Mucosa of rectum (tissue), 2 donors: ENCODE measurements around the gene GLRA2.

Experiments
- H3K27ac ChIP-seq, 2 donors: one replicate each; pipeline ENCODE4 v1.7.0; 2013; ENCODE audit warnings: inconsistent platforms in 2 of 2, low read depth in 2 of 2, low read length in 2 of 2
- H3K27me3 ChIP-seq, 2 donors: one replicate each; pipeline ENCODE4 v1.7.0; 2013; ENCODE audit warnings: low read length in 2 of 2; ENCODE audit not compliant: control insufficient read depth in 2 of 2, insufficient read depth in 2 of 2
- H3K36me3 ChIP-seq, 2 donors: one replicate each; pipeline ENCODE4 v1.7.0; 2013; ENCODE audit warnings: low read length in 2 of 2; ENCODE audit not compliant: control insufficient read depth in 2 of 2, insufficient read depth in 2 of 2
- H3K4me1 ChIP-seq, 2 donors: one replicate each; pipeline ENCODE4 v1.7.0; 2013; ENCODE audit warnings: low read length in 2 of 2, mild to moderate bottlenecking in 1 of 2; ENCODE audit not compliant: control insufficient read depth in 2 of 2, insufficient read depth in 2 of 2
- H3K4me3 ChIP-seq, 2 donors: one replicate each; pipeline ENCODE4 v1.7.0; 2013; ENCODE audit warnings: low read length in 2 of 2
- H3K9ac ChIP-seq, 2 donors: one replicate each; pipeline ENCODE4 v1.7.0; 2013; ENCODE audit warnings: low read length in 2 of 2, low read depth in 1 of 2, mild to moderate bottlenecking in 1 of 2
- H3K9me3 ChIP-seq, 2 donors: one replicate each; pipeline ENCODE4 v1.7.0; 2013; ENCODE audit warnings: low read length in 2 of 2; ENCODE audit not compliant: control insufficient read depth in 2 of 2
- donor health status: healthy.
- donor health status: Normal muscosa, but diverticular disease.

Gene GLRA2

DNA sequence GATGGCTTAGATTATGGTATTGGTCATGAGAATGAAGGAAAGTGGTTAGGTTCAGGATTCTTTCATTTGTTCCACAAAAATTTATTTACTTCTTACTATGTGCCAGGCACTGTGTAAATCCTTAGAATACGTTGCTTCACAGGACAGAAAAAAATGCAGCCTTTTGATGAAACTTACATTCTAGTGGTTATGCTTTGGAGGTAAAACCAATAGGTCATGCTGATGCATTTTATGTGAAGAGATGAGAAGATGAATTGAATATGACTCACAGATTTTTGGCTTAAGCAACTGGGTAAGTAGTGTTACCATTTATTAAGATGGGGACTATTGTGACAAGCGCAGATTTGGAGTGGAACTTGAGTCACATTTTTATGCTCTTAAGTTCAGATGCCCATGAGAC lies 165.3 kb downstream of the GLRA2 start:
- Histone ChIP-seq H3K27ac (no peak overlapping the region), H3K9ac (no peak overlapping the region), H3K9me3 (no peaks in the 10 kb centered on the region), H3K27me3 (no peaks in the 10 kb centered on the region), H3K4me1 (no peaks in the 10 kb centered on the region), H3K36me3 (no peaks in the 10 kb centered on the region), H3K4me3 (no peak overlapping the region)

DNA sequence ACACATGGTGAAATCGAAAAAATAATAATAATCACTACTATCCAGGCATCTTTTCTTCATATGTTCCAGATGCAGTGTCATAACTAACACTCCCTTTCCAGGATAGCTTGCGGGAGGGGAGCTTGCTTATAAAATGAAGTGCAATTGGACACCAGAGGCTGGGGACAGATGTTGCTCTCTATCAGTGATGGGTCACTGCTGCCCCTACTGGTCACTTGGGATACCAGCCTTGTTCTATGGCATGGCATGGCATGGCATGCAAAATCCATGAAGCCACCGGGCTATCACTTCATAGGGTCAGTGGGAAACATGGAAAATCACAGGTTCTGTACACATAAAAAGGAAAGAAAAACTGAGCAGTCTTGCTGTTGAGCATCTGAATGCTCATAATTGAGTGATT lies 168.1 kb downstream of the GLRA2 start:
- Histone ChIP-seq H3K36me3 (no peaks in the 10 kb centered on the region), H3K27ac (no peak overlapping the region), H3K4me3 (no peak overlapping the region), H3K4me1 (no peaks in the 10 kb centered on the region), H3K9me3 (no peaks in the 10 kb centered on the region), H3K9ac (no peak overlapping the region), H3K27me3 (no peaks in the 10 kb centered on the region)

DNA sequence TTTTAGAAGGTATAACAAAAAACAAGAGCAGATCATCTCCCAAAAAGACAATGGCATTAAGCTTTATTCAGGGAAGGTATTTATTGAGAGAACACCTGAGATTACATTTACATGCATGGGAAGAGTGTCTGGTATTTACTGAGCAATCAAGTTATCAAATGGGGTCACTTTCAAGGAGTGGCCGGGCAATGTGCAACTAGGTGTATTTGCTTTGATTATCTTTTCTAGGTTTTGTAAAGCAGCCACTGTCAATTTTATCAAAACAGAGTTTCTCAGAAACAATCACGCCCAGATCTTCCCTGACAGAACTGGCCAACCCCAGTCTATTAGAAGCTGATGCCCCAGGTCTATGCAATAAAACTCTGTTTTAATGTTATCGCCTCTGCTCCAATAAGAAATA lies 169.5 kb downstream of the GLRA2 start:
- no peak overlapping the region for H3K27ac ChIP-seq
- H3K36me3 ChIP-seq: no peaks in the 10 kb centered on the region
- H3K9ac ChIP-seq: no peak overlapping the region
- H3K4me3 ChIP-seq: no peak overlapping the region
- H3K27me3 ChIP-seq: no peaks in the 10 kb centered on the region
- H3K4me1 ChIP-seq: no peaks in the 10 kb centered on the region
- H3K9me3 ChIP-seq: no peaks in the 10 kb centered on the region

DNA sequence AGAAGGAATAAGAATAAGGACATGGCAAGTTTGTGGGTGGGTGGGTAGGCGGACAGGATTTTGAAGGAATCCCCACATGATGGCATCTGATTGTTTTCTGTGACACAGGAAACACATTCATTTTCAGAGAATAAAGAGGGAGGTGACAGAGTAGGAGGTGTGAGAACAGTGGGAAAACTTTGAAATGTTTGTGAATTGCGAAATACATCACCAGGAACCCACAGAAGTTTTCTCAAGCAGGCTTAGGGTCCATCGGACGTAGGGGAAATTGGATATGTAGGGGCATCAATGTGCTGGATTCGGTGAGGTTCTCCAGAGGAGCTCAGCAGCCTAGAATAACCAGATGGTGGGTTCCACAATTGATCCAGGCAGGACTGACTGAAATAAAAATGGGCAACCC lies 171.6 kb downstream of the GLRA2 start:
- H3K9ac ChIP-seq: no peak overlapping the region
- H3K4me3 ChIP-seq: no peak overlapping the region
- no peaks in the 10 kb centered on the region for H3K4me1 ChIP-seq
- H3K27ac ChIP-seq: no peak overlapping the region
- no peaks in the 10 kb centered on the region for H3K9me3 ChIP-seq
- no peaks in the 10 kb centered on the region for H3K36me3 ChIP-seq
- H3K27me3 ChIP-seq: no peaks in the 10 kb centered on the region

DNA sequence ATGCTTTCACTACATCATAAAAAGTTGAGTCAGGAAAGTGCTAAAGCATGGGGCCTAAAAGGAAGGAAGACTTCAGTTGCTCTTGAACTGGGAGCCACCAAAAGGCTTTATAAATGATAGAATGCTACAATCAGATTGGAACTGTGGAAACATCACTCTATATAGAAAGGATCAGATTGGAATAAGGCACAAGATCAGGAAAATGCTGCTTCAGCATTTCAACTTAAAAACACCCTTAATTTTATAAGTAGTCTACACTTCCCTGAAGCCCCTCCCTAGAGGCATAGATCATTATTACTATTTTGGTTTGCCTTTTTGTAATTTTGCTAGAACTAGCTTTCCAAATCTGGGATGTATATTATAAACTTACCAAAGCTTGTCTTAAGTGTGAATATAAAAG lies 172.8 kb downstream of the GLRA2 start:
- no peaks in the 10 kb centered on the region for H3K27me3 ChIP-seq
- H3K9ac ChIP-seq: no peak overlapping the region
- H3K27ac ChIP-seq: no peak overlapping the region
- H3K9me3 ChIP-seq: no peaks in the 10 kb centered on the region
- H3K36me3 ChIP-seq: no peaks in the 10 kb centered on the region
- H3K4me1 ChIP-seq: no peaks in the 10 kb centered on the region
- H3K4me3 ChIP-seq: no peak overlapping the region

DNA sequence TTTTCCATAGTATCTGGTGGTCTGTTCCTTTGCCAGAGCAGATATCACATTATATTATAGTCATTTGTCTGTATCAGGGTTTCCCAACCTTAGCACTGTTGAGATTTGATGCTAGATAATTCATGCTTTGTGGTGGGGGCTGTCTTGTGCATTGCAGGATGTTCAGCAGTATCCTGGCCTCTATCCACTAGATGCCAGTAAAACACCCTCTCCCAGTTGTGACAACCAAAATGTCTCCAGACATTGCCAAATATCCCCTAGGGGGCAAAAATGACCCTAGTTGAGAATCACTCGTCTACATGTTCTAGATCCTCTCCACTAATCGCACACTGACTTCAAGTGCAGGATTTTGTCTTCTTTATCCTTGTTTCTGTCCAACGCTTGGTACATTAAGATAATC lies 182.8 kb downstream of the GLRA2 start:
- Histone ChIP-seq H3K9me3 (no peaks in the 10 kb centered on the region), H3K9ac (no peak overlapping the region), H3K36me3 (no peaks in the 10 kb centered on the region), H3K4me3 (no peak overlapping the region), H3K27ac (no peak overlapping the region), H3K27me3 (no peaks in the 10 kb centered on the region), H3K4me1 (no peaks in the 10 kb centered on the region)

DNA sequence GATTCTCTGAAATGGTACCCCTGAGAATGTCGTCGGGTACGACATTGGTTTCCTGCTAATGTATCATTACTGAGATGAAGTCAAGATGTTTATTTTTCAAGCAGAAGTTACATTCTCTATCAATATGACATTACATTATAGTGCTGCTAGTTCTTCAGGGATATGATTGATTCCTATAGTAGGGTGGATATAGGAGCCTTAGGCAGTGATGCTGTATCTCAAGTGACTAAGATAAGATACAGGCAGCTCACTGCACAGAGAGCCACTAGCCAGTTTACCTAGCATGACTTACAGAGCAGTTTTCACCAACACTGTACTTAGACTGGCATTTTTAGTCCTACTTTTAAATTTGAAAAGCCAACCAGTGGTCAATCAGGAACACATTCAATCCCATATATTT lies 188.6 kb downstream of the GLRA2 start:
- H3K9me3 ChIP-seq: no peaks in the 10 kb centered on the region
- no peak overlapping the region for H3K27ac ChIP-seq
- H3K4me1 ChIP-seq: no peaks in the 10 kb centered on the region
- H3K4me3 ChIP-seq: no peak overlapping the region
- H3K27me3 ChIP-seq: no peaks in the 10 kb centered on the region
- no peak overlapping the region for H3K9ac ChIP-seq
- H3K36me3 ChIP-seq: no peaks in the 10 kb centered on the region

DNA sequence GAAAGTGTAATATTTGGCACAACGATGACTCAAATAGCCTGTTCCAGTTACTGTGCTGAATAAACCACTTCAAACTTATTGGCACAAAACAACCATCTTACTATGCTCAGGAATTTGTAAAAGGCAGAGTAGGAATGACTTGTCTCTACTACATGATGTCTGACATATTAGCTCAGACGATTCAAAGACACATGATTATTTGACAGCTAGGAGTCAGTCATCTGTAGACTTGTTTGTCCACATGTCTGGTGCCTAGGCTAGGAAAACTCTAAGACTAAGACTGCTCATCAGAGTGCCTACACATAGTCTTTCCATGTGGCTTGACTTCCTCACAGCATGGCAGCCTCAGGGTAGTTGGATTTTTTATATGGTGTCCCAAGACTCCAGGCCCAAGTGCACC lies 189.1 kb downstream of the GLRA2 start:
- no peak overlapping the region for H3K4me3 ChIP-seq
- no peaks in the 10 kb centered on the region for H3K36me3 ChIP-seq
- H3K9me3 ChIP-seq: no peaks in the 10 kb centered on the region
- no peak overlapping the region for H3K27ac ChIP-seq
- H3K27me3 ChIP-seq: no peaks in the 10 kb centered on the region
- no peaks in the 10 kb centered on the region for H3K4me1 ChIP-seq
- H3K9ac ChIP-seq: no peak overlapping the region

DNA sequence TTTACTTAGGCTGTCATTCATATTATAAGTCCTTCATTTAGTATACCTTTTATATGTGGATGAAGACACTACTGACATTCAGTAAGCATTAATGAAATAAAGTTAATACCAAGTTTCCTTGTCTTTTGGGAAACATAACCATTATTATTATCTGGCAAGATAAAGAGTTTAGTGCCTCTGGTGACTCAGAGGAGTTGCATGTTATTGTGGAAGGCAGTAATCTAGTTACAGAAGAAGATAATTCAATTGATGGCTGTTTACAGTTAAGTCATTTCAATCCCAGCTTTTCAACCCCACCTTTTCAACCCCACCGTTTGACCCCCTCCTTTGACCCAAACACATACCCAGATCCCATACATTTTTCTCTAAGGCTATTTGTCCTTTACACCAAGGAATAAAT lies 199.7 kb downstream of the GLRA2 start:
- Histone ChIP-seq H3K36me3 (no peaks in the 10 kb centered on the region), H3K9me3 (no peaks in the 10 kb centered on the region), H3K27ac (no peak overlapping the region)

DNA sequence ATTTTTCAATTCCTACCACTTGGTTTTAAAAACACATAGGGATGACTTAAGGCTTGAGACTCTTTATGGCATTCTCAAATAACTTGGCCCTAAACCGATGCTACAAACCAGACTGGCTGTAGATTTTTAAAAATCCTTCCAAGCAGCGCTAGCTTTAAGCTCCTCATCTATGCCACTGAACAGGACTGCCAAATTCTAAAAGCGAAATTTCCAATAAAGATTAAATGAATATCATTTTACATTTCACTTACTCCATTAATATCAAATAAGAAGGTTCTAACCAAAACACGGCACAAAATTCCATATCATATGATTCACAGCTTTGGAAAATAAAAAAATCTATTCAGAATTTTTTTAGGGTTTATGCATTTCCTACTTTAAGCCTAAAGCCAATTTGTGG lies 209.3 kb downstream of the GLRA2 start:
- H3K9ac ChIP-seq: no peak overlapping the region
- H3K4me1 ChIP-seq: no peaks in the 10 kb centered on the region
- no peaks in the 10 kb centered on the region for H3K9me3 ChIP-seq

More for the DNA sequence above, 199.7 kb downstream of the GLRA2 start:
- Histone ChIP-seq H3K4me1 (no peaks in the 10 kb centered on the region), H3K27me3 (no peaks in the 10 kb centered on the region), H3K4me3 (no peak overlapping the region), H3K9ac (no peak overlapping the region)

DNA sequence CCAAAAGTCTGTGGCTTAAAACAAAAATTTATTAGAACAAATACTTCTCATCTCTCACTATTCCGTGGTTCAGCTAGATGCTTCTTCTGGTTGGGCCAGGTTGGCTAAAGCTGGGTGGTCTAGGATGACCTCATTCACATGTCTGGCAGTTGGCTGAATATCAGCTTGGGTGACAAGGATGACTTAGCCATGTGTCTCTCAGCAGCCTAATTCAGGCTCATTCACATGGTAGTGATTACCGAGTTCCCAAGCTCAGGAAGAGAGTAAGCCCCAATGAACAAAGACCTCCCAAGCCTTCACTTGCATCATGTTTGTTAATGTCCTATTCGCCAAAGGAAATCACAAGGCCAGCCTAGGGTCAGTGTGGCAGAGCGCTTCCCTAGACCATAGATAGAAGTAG lies 224.1 kb downstream of the GLRA2 start:
- Histone ChIP-seq H3K4me1 (no peaks in the 10 kb centered on the region), H3K9ac (no peak overlapping the region), H3K27me3 (no peaks in the 10 kb centered on the region), H3K27ac (no peak overlapping the region), H3K9me3 (no peaks in the 10 kb centered on the region), H3K4me3 (no peak overlapping the region), H3K36me3 (no peaks in the 10 kb centered on the region)

More for the DNA sequence above, 209.3 kb downstream of the GLRA2 start:
- H3K4me3 ChIP-seq: no peak overlapping the region
- H3K27ac ChIP-seq: no peak overlapping the region
- no peaks in the 10 kb centered on the region for H3K27me3 ChIP-seq
- H3K36me3 ChIP-seq: no peaks in the 10 kb centered on the region
